ENCODE measurements around the gene MSMO1. TPM values are rescaled to one million over a fixed set of nuclear protein-coding genes. Genes with fewer than 3 reads are reported as not detected.
A peak's percentile ranks its signal among the peaks of the same experiment; 100 is the strongest.

The MSMO1 gene
- total RNA-seq, 1 experiment from 2014 or later = 53.9 TPM

- in situ Hi-C loops (cut with HindIII; ENCODE audit: low pct_unique_long_range_greater_than_20kb, low sequenced_read_pairs) = no loop called here
- no peaks in the 10 kb centered on the region for H3K36me3 ChIP-seq (ENCODE audit: control insufficient read depth, insufficient read depth, low read length)
- ChIA-PET CTCF (no interaction called here), POLR2A (no interaction called here)
- H3K4me3 ChIP-seq (ENCODE audit: low read depth in 2 of 2, low read length in 2 of 2) = peak within 1 kb of the TSS; percentile 40 to 41
- H3K4me1 ChIP-seq (ENCODE audit: control insufficient read depth, insufficient read depth, low read length) = no peaks in the 10 kb centered on the region
- DNase-seq (ENCODE audit: low read depth, low spot score) (no peak), ATAC-seq (peak; percentile 98)
- TF ChIP-seq, protein P1, sequence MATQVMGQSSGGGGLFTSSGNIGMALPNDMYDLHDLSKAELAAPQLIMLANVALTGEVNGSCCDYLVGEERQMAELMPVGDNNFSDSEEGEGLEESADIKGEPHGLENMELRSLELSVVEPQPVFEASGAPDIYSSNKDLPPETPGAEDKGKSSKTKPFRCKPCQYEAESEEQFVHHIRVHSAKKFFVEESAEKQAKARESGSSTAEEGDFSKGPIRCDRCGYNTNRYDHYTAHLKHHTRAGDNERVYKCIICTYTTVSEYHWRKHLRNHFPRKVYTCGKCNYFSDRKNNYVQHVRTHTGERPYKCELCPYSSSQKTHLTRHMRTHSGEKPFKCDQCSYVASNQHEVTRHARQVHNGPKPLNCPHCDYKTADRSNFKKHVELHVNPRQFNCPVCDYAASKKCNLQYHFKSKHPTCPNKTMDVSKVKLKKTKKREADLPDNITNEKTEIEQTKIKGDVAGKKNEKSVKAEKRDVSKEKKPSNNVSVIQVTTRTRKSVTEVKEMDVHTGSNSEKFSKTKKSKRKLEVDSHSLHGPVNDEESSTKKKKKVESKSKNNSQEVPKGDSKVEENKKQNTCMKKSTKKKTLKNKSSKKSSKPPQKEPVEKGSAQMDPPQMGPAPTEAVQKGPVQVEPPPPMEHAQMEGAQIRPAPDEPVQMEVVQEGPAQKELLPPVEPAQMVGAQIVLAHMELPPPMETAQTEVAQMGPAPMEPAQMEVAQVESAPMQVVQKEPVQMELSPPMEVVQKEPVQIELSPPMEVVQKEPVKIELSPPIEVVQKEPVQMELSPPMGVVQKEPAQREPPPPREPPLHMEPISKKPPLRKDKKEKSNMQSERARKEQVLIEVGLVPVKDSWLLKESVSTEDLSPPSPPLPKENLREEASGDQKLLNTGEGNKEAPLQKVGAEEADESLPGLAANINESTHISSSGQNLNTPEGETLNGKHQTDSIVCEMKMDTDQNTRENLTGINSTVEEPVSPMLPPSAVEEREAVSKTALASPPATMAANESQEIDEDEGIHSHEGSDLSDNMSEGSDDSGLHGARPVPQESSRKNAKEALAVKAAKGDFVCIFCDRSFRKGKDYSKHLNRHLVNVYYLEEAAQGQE (IDR thresholded peaks at IDR 0.05; ENCODE audit: insufficient read depth in 1 of 2, low read depth in 2 of 2, low read length in 1 of 2) = no peak
- TF ChIP-seq TCF7L2 (IDR thresholded peaks at IDR 0.05; ENCODE audit: low read depth, low read length) (no peak), POLR2AphosphoS5 (IDR thresholded peaks at IDR 0.05; ENCODE audit: low read depth, low read length) (no peak), SIN3A (IDR thresholded peaks at IDR 0.05; ENCODE audit: borderline replicate concordance, insufficient read depth, low read depth, low read length) (no peak)
- TF ChIP-seq, protein P2, sequence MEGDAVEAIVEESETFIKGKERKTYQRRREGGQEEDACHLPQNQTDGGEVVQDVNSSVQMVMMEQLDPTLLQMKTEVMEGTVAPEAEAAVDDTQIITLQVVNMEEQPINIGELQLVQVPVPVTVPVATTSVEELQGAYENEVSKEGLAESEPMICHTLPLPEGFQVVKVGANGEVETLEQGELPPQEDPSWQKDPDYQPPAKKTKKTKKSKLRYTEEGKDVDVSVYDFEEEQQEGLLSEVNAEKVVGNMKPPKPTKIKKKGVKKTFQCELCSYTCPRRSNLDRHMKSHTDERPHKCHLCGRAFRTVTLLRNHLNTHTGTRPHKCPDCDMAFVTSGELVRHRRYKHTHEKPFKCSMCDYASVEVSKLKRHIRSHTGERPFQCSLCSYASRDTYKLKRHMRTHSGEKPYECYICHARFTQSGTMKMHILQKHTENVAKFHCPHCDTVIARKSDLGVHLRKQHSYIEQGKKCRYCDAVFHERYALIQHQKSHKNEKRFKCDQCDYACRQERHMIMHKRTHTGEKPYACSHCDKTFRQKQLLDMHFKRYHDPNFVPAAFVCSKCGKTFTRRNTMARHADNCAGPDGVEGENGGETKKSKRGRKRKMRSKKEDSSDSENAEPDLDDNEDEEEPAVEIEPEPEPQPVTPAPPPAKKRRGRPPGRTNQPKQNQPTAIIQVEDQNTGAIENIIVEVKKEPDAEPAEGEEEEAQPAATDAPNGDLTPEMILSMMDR (IDR thresholded peaks at IDR 0.05) = peak; percentile 50
- no TSS peak for BruUV-seq (replicated peaks)
- no peaks in the 10 kb centered on the region for H3K9me3 ChIP-seq (ENCODE audit: control insufficient read depth, insufficient read depth, low read depth, low read length)
- intact Hi-C loops (cut with micrococcal nuclease; ENCODE audit: unreplicated experiment) = no loop called here
- peaks cover 14% of the 10 kb centered on the region for H3K27me3 ChIP-seq (ENCODE audit: control insufficient read depth, insufficient read depth, low read length)
- H3K27ac ChIP-seq (ENCODE audit: low read length) = no peak within 1 kb of the TSS
Observed at GRCh38 chr4:165378745-165379677, 51.5 kb downstream of the MSMO1 start, which contains the start of gene CPE. Gene CPE (plus strand): TSS chr4:165379008. CDS start chr4:165379222, 214 bp downstream.

- Histone ChIP-seq H3K27me3 (ENCODE audit: control insufficient read depth, insufficient read depth, low read length) (peaks cover 14% of the 10 kb centered on the region), H3K4me3 (ENCODE audit: low read depth in 2 of 2, low read length in 2 of 2) (no peak overlapping the region; a peak in 1 of 4 replicates), H3K27ac (ENCODE audit: low read length) (no peak overlapping the region), H3K9me3 (ENCODE audit: control insufficient read depth, insufficient read depth, low read depth, low read length) (no peaks in the 10 kb centered on the region), H3K36me3 (ENCODE audit: control insufficient read depth, insufficient read depth, low read length) (no peaks in the 10 kb centered on the region), H3K4me1 (ENCODE audit: control insufficient read depth, insufficient read depth, low read length) (no peaks in the 10 kb centered on the region)
- TF ChIP-seq, protein P2 (IDR thresholded peaks at IDR 0.05) = no peak
- TF ChIP-seq TCF7L2 (IDR thresholded peaks at IDR 0.05; ENCODE audit: low read depth, low read length) (no peak), POLR2AphosphoS5 (IDR thresholded peaks at IDR 0.05; ENCODE audit: low read depth, low read length) (no peak), SIN3A (IDR thresholded peaks at IDR 0.05; ENCODE audit: borderline replicate concordance, insufficient read depth, low read depth, low read length) (no peak)
- TF ChIP-seq, protein P1 (IDR thresholded peaks at IDR 0.05; ENCODE audit: insufficient read depth in 1 of 2, low read depth in 2 of 2, low read length in 1 of 2) = no peak
- ATAC-seq (no peak), DNase-seq (ENCODE audit: low read depth, low spot score) (no peak)
- no TSS peak for BruUV-seq (replicated peaks)
- intact Hi-C loops (cut with micrococcal nuclease; ENCODE audit: unreplicated experiment) (no loop called here), in situ Hi-C loops (cut with HindIII; ENCODE audit: low pct_unique_long_range_greater_than_20kb, low sequenced_read_pairs) (no loop called here)
- CTCF ChIA-PET = no interaction called here
- POLR2A ChIA-PET = no interaction called here
Observed at GRCh38 chr4:165379678-165380064, 52.2 kb downstream of the MSMO1 start.
